Mucosa of descending colon (tissue), 3 donors: Measurements from ENCODE around the gene RPLP2. TPM values are rescaled to one million over a fixed set of nuclear protein-coding genes. Genes with fewer than 3 reads are reported as not detected.
A peak's percentile ranks its signal among the peaks of the same experiment; 100 is the strongest.

ENCODE experiments used
- ATAC-seq: fragments of 200-7000 bp; cut with Tn5 transposase; one replicate; pipeline ENCODE4 v1.9.1; 2020; ENCODE audit warnings: mild to moderate bottlenecking, moderate library complexity
- DNase-seq, 3 donors: peaks; one replicate each; pipeline ENCODE4 v3.0.0-alpha.2; 2020
- H3K36me3 ChIP-seq: fragments of 200-600 bp; one replicate; pipeline ENCODE4 v1.8.0; 2021; ENCODE audit warnings: low read depth, mild to moderate bottlenecking
- H3K4me1 ChIP-seq: fragments of 200-600 bp; one replicate; pipeline ENCODE4 v1.8.0; 2021; ENCODE audit warnings: low read depth, mild to moderate bottlenecking
- H3K4me3 ChIP-seq: fragments of 200-600 bp; one replicate; pipeline ENCODE4 v1.8.0; 2021; ENCODE audit warnings: mild to moderate bottlenecking
- H3K9me3 ChIP-seq: fragments of 200-600 bp; one replicate; pipeline ENCODE4 v1.8.0; 2021; ENCODE audit warnings: mild to moderate bottlenecking
- intact Hi-C, 2 donors: fragments of 100-400 bp; cut with DNase I in 1 of 2; cut with micrococcal nuclease in 1 of 2; formaldehyde crosslinking; loops; one replicate each; pipeline versions ENCODE4 v1.11.0 to v1.11.1; 2022; cut with DNase I, micrococcal nuclease
- total RNA-seq, 3 donors: library from RNA; stranded (reverse); fragmentation: NEBNext Ultra II Directional in 2 of 3; extraction: Animal tissue kit (Norgen Biotek cat#: 25700) in 2 of 3; gene quantifications; one replicate each; pipeline versions ENCODE4 v1.2.1 to v1.2.4, GENCODE V29; 2021 to 2023
- TF ChIP-seq, protein P1 (sequence below): fragments of 200-600 bp; IDR thresholded peaks from one replicate; pipeline ENCODE4 v1.8.0; 2022; ENCODE audit warnings: antibody characterized with exemption, mild to moderate bottlenecking
- donor health status: DM: no; HTN: no; CAD: no; lungs with moderate emphysema.
- donor health status: DM: no; HTN: no; CAD: no.
- donor health status: DM: no; HTN: yes; CAD: no.

Gene RPLP2
- total RNA-seq, 3 donors from 2014 or later, result 1,532 to 1,798 (median 1,652) TPM

DNA sequence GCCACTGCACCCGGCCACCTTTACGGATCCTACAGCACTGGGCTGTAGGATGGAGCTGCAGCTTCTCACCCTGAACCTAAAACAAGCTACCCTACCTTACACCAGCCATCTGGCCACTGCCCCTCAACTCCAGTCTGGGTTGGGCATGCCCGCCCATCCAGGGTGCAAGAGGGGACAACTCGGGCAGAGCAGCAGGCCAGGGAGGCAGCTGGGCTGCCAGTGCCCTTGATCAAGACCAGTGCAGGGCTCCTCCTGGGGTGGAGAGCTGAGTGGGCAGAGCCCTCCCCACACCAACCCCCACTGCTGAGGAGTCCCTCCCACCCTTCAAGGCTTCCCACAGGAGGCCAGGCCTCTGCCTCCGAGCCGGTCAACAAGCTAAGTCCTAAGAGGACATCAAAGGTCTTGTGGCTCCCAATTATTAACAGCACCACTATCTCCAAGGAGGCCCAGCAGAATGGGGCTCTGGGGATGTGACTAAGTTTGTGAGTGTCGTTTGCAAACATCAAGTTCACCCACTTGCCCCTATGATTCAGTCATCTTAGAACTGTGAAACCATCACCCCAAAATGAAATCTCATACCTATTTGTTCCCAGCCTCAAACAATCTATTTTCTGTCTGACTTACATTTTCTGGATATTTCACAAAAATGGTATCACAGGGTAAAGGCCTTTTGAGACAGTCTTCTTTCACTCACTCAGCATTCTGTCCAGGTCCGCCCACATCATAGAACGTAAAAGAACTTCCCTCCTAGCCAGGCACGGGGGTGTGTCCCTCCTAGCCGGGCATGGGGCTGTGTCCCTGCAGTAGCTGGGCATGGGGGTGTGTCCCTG, 43.4 kb upstream of the RPLP2 start:
- DNase-seq (no peak), ATAC-seq (no peak)
- TF ChIP-seq, protein P1, sequence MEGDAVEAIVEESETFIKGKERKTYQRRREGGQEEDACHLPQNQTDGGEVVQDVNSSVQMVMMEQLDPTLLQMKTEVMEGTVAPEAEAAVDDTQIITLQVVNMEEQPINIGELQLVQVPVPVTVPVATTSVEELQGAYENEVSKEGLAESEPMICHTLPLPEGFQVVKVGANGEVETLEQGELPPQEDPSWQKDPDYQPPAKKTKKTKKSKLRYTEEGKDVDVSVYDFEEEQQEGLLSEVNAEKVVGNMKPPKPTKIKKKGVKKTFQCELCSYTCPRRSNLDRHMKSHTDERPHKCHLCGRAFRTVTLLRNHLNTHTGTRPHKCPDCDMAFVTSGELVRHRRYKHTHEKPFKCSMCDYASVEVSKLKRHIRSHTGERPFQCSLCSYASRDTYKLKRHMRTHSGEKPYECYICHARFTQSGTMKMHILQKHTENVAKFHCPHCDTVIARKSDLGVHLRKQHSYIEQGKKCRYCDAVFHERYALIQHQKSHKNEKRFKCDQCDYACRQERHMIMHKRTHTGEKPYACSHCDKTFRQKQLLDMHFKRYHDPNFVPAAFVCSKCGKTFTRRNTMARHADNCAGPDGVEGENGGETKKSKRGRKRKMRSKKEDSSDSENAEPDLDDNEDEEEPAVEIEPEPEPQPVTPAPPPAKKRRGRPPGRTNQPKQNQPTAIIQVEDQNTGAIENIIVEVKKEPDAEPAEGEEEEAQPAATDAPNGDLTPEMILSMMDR, result no peak
- intact Hi-C loops, result no loop called here
- H3K4me1 ChIP-seq, result peaks cover 9% of the 10 kb centered on the region
- no peak overlapping the region for H3K4me3 ChIP-seq
- no peaks in the 10 kb centered on the region for H3K9me3 ChIP-seq
- H3K36me3 ChIP-seq, result no peaks in the 10 kb centered on the region

DNA sequence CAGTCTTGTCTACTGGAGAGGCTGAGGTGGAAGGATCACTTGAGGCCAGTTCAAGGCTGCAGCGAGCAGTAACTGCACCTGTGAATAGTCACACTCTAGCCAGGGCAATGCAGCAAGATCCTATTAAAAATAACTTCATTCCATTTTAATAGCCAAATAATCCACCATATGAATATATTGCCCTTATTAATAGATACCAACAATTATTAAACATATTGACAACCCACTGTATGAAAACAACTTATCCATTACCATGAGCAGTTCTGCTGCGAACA, 42.9 kb upstream of the RPLP2 start:
- Histone ChIP-seq H3K36me3 (no peaks in the 10 kb centered on the region), H3K9me3 (no peaks in the 10 kb centered on the region), H3K4me1 (peaks cover 9% of the 10 kb centered on the region), H3K4me3 (no peak overlapping the region)
- ATAC-seq (no peak), DNase-seq (no peak)
- intact Hi-C loops, result no loop called here
- TF ChIP-seq, protein P1, result no peak

DNA sequence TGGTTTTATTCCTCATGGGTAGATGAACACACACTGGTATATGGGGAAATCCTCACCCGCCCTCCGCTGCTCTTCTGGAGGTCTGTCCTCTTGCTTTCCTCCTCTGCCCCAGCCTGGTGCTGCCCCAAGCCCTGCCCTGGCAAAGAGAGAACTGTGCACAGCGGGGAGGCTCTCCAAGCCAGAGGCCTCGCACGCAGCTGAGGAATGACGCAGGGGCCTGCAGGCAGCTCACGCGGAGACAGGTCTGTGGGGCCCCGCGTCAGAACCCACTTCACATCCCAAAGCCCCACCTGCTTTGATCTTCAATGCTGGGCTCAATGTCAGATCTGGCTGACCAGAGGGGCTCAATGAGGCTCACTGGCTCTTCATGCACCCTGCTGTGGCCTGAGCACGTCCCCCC, 42.5 kb upstream of the RPLP2 start:
- Histone ChIP-seq H3K36me3 (no peaks in the 10 kb centered on the region), H3K9me3 (no peaks in the 10 kb centered on the region), H3K4me3 (no peak overlapping the region), H3K4me1 (peaks cover 9% of the 10 kb centered on the region)
- DNase-seq (no peak), ATAC-seq (no peak)
- TF ChIP-seq, protein P1, result no peak
- intact Hi-C loops, result no loop called here

DNA sequence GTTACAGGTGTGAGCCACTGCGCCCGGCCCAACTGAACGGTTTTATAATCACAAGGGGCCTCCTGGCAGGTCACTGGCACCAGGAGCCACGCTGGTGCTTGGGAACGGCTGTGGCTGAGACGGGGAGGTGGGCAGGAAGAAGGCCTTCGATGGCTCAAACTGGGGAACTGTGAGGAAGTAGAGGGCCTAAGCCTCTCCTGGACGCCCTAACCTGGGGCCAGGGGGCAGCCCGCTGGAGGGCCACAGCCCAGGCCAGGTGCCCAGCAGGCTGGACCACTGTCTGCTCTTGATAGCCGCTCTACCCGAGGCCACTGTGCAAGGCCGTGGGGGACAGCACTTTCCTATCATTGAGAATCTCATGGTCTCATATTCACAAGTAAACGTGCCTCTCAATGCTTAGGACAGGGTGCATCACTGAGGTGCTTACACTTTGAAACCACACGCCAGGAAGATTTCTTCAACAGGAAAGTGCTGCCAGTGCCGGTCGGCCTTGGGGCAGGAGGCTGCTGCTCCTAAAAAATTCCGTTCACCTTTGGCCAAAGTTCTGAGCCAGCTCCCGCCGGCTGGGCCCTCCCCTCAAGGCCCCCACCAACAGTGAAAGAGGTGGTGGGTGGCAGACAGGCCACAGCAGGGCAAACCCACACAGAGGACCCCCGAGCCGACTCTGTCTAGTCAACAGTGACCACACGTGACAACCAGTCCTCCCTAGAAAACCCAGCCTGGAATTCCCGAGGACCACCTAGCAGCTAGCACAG, 39.7 kb upstream of the RPLP2 start:
- H3K36me3 ChIP-seq, result no peaks in the 10 kb centered on the region
- intact Hi-C loops, result no loop called here
- TF ChIP-seq, protein P1, result no peak

DNA sequence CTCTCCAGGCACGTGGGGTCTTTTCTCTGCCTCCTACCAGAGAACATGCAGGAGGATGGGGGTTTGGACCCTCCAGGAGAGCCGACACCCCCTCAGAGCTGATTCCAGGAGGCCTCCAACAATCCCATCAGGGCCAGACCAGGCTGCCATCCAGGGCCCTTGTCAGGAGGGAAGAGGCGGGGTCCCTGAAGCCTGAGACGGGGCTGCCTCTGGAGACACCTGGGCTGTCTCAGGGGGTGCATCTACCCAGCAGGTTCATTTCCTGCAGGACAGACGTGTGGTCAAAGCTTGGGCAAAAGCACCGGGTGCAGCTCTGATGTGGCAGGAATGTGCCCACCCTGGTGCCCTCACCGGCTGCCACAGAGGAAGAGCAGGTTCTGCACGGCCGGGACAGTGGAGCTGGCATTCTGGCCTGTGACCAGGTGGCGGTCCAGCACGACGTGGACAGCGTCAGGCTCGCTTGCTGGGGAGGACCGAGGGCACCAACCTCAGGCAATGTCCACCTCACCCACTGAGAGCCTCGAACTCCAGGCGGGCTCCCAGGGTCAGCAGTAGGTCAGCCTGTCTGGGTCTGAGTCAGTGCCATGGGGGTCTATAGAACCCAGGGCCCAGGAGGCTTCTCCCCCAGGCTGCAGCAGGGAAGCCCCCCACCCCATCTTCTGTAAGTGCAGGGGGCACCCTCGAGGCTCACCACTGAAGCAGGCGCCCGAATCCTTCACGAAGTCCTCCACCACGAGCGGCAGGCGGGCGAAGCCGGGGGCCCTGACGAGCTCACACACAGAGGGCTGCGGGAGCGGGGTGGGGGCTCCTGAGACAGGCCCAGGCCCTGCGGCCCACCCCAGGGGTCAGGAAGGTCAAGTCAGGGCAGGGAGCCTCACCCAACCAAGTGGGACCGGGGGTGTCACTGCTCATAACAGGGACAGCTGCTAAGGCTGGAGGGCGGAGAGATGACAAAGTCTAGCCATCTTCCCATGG, 38.8 kb upstream of the RPLP2 start:
- no peak for ATAC-seq
- no peaks in the 10 kb centered on the region for H3K36me3 ChIP-seq
- H3K4me1 ChIP-seq, result peaks cover 9% of the 10 kb centered on the region
- intact Hi-C loops, result no loop called here
- DNase-seq, result peak in 1 of 3 donors; percentile 48
- H3K9me3 ChIP-seq, result no peaks in the 10 kb centered on the region
- no peak overlapping the region for H3K4me3 ChIP-seq
- TF ChIP-seq, protein P1, result no peak

More for the DNA sequence above, 39.7 kb upstream of the RPLP2 start:
- DNase-seq, result no peak
- Histone ChIP-seq H3K4me3 (no peak overlapping the region), H3K9me3 (no peaks in the 10 kb centered on the region), H3K4me1 (peaks cover 1% of the 10 kb centered on the region)
- ATAC-seq, result no peak
